ENCODE measurements around the gene CDH10. TPM values are rescaled to one million over a fixed set of nuclear protein-coding genes. Genes with fewer than 3 reads are reported as not detected.

The CDH10 gene
- total RNA-seq, 2 experiments from 2014 or later: not detected

DNA sequence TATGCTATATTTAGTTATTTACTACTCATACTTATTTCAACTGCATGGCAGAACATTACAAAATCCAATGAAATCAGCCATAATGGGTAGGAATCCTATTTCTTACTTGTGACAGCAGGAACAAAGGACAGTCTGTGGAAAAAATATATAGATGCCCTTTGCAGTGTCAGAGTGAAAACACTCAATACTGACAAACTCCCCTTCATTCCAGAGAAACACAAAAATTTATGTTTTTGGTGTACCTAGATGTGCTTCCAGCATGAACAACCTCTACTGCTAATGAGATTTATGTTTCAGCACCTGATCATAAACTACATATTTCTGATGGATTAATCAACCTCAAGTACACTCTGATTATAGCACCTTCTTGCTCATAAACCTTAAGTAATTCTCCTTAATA, 132.4 kb downstream of the CDH10 start:
- H3K27ac ChIP-seq (ENCODE audit: low read depth, low read length, poor library complexity, severe bottlenecking): no peak overlapping the region
- CTCF ChIA-PET (ENCODE audit: unreplicated experiment): no interaction called here
- H3K36me3 ChIP-seq (ENCODE audit: insufficient read depth, low read length): no peaks in the 10 kb centered on the region
- no peak for TF ChIP-seq EZH2phosphoT487 (IDR thresholded peaks at IDR 0.05; ENCODE audit: borderline replicate concordance, low read depth, low read length)
- TF ChIP-seq, protein P1, sequence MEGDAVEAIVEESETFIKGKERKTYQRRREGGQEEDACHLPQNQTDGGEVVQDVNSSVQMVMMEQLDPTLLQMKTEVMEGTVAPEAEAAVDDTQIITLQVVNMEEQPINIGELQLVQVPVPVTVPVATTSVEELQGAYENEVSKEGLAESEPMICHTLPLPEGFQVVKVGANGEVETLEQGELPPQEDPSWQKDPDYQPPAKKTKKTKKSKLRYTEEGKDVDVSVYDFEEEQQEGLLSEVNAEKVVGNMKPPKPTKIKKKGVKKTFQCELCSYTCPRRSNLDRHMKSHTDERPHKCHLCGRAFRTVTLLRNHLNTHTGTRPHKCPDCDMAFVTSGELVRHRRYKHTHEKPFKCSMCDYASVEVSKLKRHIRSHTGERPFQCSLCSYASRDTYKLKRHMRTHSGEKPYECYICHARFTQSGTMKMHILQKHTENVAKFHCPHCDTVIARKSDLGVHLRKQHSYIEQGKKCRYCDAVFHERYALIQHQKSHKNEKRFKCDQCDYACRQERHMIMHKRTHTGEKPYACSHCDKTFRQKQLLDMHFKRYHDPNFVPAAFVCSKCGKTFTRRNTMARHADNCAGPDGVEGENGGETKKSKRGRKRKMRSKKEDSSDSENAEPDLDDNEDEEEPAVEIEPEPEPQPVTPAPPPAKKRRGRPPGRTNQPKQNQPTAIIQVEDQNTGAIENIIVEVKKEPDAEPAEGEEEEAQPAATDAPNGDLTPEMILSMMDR (conservative IDR thresholded peaks at IDR 0.05; ENCODE audit: low read length): no peak
- intact Hi-C loops (cut with micrococcal nuclease; ENCODE audit: unreplicated experiment): no loop called here
- H3K9me3 ChIP-seq (ENCODE audit: low read length): no peaks in the 10 kb centered on the region
- no peaks in the 10 kb centered on the region for H4K20me1 ChIP-seq (ENCODE audit: insufficient read depth, low read length)
- H2AFZ ChIP-seq (ENCODE audit: low read length): no peak overlapping the region
- BruUV-seq (replicated peaks): no TSS peak
- no peak for DNase-seq (ENCODE audit: low spot score)
- no peaks in the 10 kb centered on the region for H3K9me2 ChIP-seq (ENCODE audit: insufficient read depth, low read length)
- POLR2A ChIA-PET: no interaction called here
- no peak overlapping the region for H3K4me2 ChIP-seq (ENCODE audit: low read length)
- no peak overlapping the region for H3K4me3 ChIP-seq (ENCODE audit: low read depth, low read length, poor library complexity, severe bottlenecking)
- no peaks in the 10 kb centered on the region for H3K4me1 ChIP-seq (ENCODE audit: insufficient read depth, low read length, poor library complexity, severe bottlenecking)
- H3K79me2 ChIP-seq (ENCODE audit: insufficient read depth, low read depth, low read length): no peaks in the 10 kb centered on the region

DNA sequence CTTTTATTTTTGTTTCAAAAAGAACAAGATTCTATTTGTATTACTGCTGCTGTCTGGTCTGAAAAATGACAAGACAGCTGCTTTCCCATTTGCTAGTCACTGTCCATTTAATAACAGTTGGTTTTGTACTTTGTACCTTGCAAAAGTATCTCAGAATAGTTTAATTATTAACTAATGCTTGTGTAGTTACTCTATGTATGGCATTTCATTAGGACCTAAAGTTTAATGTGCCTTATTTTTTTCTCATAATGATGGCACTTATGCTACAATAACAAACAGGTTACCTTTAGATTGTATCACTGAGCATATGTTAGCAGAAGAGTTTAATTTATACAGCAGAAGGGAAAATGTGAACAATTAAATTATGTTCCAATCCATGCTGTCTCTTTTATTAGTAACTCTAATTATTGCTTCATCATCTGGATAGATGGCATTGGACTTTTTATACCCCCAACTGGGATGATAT, 134.2 kb downstream of the CDH10 start:
- BruUV-seq (replicated peaks): no TSS peak
- Histone ChIP-seq H3K9me2 (ENCODE audit: insufficient read depth, low read length) (no peaks in the 10 kb centered on the region), H3K4me1 (ENCODE audit: insufficient read depth, low read length, poor library complexity, severe bottlenecking) (no peaks in the 10 kb centered on the region), H3K9me3 (ENCODE audit: low read length) (no peaks in the 10 kb centered on the region), H3K79me2 (ENCODE audit: insufficient read depth, low read depth, low read length) (no peaks in the 10 kb centered on the region), H4K20me1 (ENCODE audit: insufficient read depth, low read length) (no peaks in the 10 kb centered on the region), H3K4me2 (ENCODE audit: low read length) (no peak overlapping the region), H3K27ac (ENCODE audit: low read depth, low read length, poor library complexity, severe bottlenecking) (no peak overlapping the region), H3K4me3 (ENCODE audit: low read depth, low read length, poor library complexity, severe bottlenecking) (no peak overlapping the region), H3K36me3 (ENCODE audit: insufficient read depth, low read length) (no peaks in the 10 kb centered on the region), H2AFZ (ENCODE audit: low read length) (no peak overlapping the region)
- ChIA-PET POLR2A (interaction anchor here (1.1 kb wide), 1 partner anchor 9 kb away, joined by 3 read pairs; no protein-coding TSS in a partner anchor), CTCF (ENCODE audit: unreplicated experiment) (no interaction called here)
- TF ChIP-seq EZH2phosphoT487 (IDR thresholded peaks at IDR 0.05; ENCODE audit: borderline replicate concordance, low read depth, low read length): no peak
- TF ChIP-seq, protein P1 (conservative IDR thresholded peaks at IDR 0.05; ENCODE audit: low read length): no peak
- intact Hi-C loops (cut with micrococcal nuclease; ENCODE audit: unreplicated experiment): no loop called here
- DNase-seq (ENCODE audit: low spot score): no peak

DNA sequence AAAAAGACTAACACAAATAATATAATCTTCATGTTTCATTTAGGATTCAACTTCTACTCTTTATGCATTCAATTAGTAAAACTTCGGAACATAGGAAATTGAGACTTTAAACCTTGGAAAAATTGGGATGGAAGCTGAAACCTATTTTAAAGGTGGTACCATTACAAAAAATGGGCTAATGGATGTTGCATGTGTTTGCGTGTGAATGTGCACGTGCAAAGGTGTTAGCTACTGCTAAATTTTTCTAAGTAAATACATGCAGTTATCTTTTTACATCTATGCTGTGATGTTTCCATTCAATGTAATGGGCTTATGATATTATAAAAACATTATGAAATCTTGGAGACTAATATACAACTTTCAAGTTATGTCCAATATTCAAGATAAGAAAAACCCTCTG, 134.8 kb downstream of the CDH10 start:
- TF ChIP-seq EZH2phosphoT487 (IDR thresholded peaks at IDR 0.05; ENCODE audit: borderline replicate concordance, low read depth, low read length): no peak
- TF ChIP-seq, protein P1 (conservative IDR thresholded peaks at IDR 0.05; ENCODE audit: low read length): no peak
- no peak for DNase-seq (ENCODE audit: low spot score)
- H3K27ac ChIP-seq (ENCODE audit: low read depth, low read length, poor library complexity, severe bottlenecking): no peak overlapping the region
- ChIA-PET CTCF (ENCODE audit: unreplicated experiment) (no interaction called here), POLR2A (interaction anchor here (1.1 kb wide), 1 partner anchor 10 kb away, joined by 3 read pairs; no protein-coding TSS in a partner anchor)
- no peak overlapping the region for H2AFZ ChIP-seq (ENCODE audit: low read length)
- no peaks in the 10 kb centered on the region for H3K36me3 ChIP-seq (ENCODE audit: insufficient read depth, low read length)
- intact Hi-C loops (cut with micrococcal nuclease; ENCODE audit: unreplicated experiment): no loop called here
- no peak overlapping the region for H3K4me3 ChIP-seq (ENCODE audit: low read depth, low read length, poor library complexity, severe bottlenecking)
- H3K4me2 ChIP-seq (ENCODE audit: low read length): no peak overlapping the region
- H3K9me2 ChIP-seq (ENCODE audit: insufficient read depth, low read length): no peaks in the 10 kb centered on the region
- H3K79me2 ChIP-seq (ENCODE audit: insufficient read depth, low read depth, low read length): no peaks in the 10 kb centered on the region
- no TSS peak for BruUV-seq (replicated peaks)
- no peaks in the 10 kb centered on the region for H4K20me1 ChIP-seq (ENCODE audit: insufficient read depth, low read length)
- no peaks in the 10 kb centered on the region for H3K4me1 ChIP-seq (ENCODE audit: insufficient read depth, low read length, poor library complexity, severe bottlenecking)
- H3K9me3 ChIP-seq (ENCODE audit: low read length): no peaks in the 10 kb centered on the region
